HCT116 (cell line): ENCODE measurements around the gene MACROH2A1. TPM values are rescaled to one million over a fixed set of nuclear protein-coding genes. Genes with fewer than 3 reads are reported as not detected.

ENCODE experiments used
- ATAC-seq: fragments of 200-7000 bp; cut with Tn5 transposase; 2 replicates; pipeline ENCODE4 v1.9.1; 2020; ENCODE audit warnings: mild to moderate bottlenecking, moderate library complexity
- BruUV-seq: library from RNA; stranded (reverse); fragments of 400-500 nt; replicated peaks from 2 replicates; lab custom pipeline; 2021; lab: Mats Ljungman, UMichigan
- CTCF ChIA-PET: fragments of 300-600 bp; sonication (Branson Sonifier 250); formaldehyde crosslinking; loops from one replicate; lab custom pipeline; 2021; ENCODE audit warnings: antibody characterized with exemption; lab: Charles Lee
- POLR2A ChIA-PET: fragments of 300-600, 350-600 bp; sonication (Branson Sonifier 250); formaldehyde crosslinking; loops from one replicate; lab custom pipeline; 2021; ENCODE audit warnings: antibody characterized with exemption; lab: Charles Lee
- RAD21 ChIA-PET, 2 experiments: fragments of 300-600 bp; sonication (Branson Sonifier 250); formaldehyde crosslinking; loops; one replicate each; lab custom pipeline; 2023; ENCODE audit warnings: low total read pairs in 2 of 2; ENCODE audit not compliant: uncharacterized antibody in 2 of 2, unreplicated experiment in 2 of 2, low non-redundant PET in 1 of 2; lab: Charles Lee
- DNase-seq: peaks from one replicate; pipeline ENCODE4 v3.0.0-alpha.2; 2010; ENCODE audit warnings: low read depth, low spot score
- H2AFZ ChIP-seq: fragments of 200-600 bp; shearing (Covaris generic), sonication (generic); 2 replicates; pipeline ENCODE4 v1.6.1; 2017; ENCODE audit warnings: low read depth, mixed run types, mixed read lengths, antibody characterized with exemption, low read length; ENCODE audit not compliant: poor library complexity, severe bottlenecking
- H3K27ac ChIP-seq: 2 replicates; pipeline ENCODE4 v1.5.1; 2012; ENCODE audit warnings: low read depth, low read length
- H3K27me3 ChIP-seq: fragments of 200-600 bp; sonication (generic); 2 replicates; pipeline ENCODE4 v1.6.1; 2016; ENCODE audit warnings: mixed run types, low read length, mixed read lengths; ENCODE audit not compliant: insufficient read depth
- H3K36me3 ChIP-seq, 2 experiments: fragments of 200-500 bp in 1 of 2; fragments of 200-600 bp in 1 of 2; sonication (Bioruptor generic) in 1 of 2; sonication (generic) in 1 of 2; 2 replicates each; pipeline versions ENCODE4 v1.5.1 to v1.6.1; 2014 to 2016; ENCODE audit warnings: low read length in 2 of 2, inconsistent platforms in 1 of 2, mixed read lengths in 1 of 2, mixed run types in 1 of 2; ENCODE audit not compliant: insufficient read depth in 2 of 2, control insufficient read depth in 1 of 2
- H3K4me1 ChIP-seq, 2 experiments: fragments of 200-600 bp in 1 of 2; sonication (generic) in 1 of 2; 2 replicates each; pipeline versions ENCODE4 v1.5.1 to v1.6.1; 2012 to 2017; ENCODE audit warnings: low read length in 2 of 2, inconsistent platforms in 1 of 2, mild to moderate bottlenecking in 1 of 2, mixed read lengths in 1 of 2, mixed run types in 1 of 2, moderate library complexity in 1 of 2; ENCODE audit not compliant: insufficient read depth in 2 of 2, control insufficient read depth in 1 of 2
- H3K4me2 ChIP-seq: fragments of 200-600 bp; sonication (generic); 2 replicates; pipeline ENCODE4 v1.6.1; 2017; ENCODE audit warnings: mixed run types, low read length, mixed read lengths
- H3K4me3 ChIP-seq, 2 experiments: fragments of 200-600 bp in 1 of 2; sonication (generic) in 1 of 2; replicated peaks in 1 of 2; 2 replicates each; pipeline ENCODE4 v1.5.1; 2011 to 2016; ENCODE audit warnings: low read length in 2 of 2, control low read depth in 1 of 2, low read depth in 1 of 2, mild to moderate bottlenecking in 1 of 2, mixed read lengths in 1 of 2, mixed run types in 1 of 2
- H3K79me2 ChIP-seq: fragments of 200-600 bp; sonication (generic); 2 replicates; pipeline ENCODE4 v1.6.1; 2017; ENCODE audit warnings: mild to moderate bottlenecking, mixed run types, low read length, moderate library complexity, mixed read lengths; ENCODE audit not compliant: insufficient read depth
- H3K9ac ChIP-seq: fragments of 200-600 bp; sonication (generic); 2 replicates; pipeline ENCODE4 v1.6.1; 2016; ENCODE audit warnings: low read length, mixed read lengths
- H3K9me2 ChIP-seq: fragments of 200-600 bp; sonication (generic), shearing (Covaris generic); 2 replicates; pipeline ENCODE4 v1.6.1; 2017; ENCODE audit warnings: mixed run types, mild to moderate bottlenecking, moderate library complexity; ENCODE audit not compliant: insufficient read depth
- H3K9me3 ChIP-seq, 2 experiments: fragments of 200-500 bp in 1 of 2; fragments of 200-600 bp in 1 of 2; sonication (Bioruptor generic) in 1 of 2; sonication (generic) in 1 of 2; 2 replicates each; pipeline ENCODE4 v1.6.1; 2014 to 2017; ENCODE audit warnings: low read length in 2 of 2, mixed read lengths in 2 of 2, inconsistent platforms in 1 of 2, low read depth in 1 of 2, mild to moderate bottlenecking in 1 of 2, mixed run types in 1 of 2, moderate library complexity in 1 of 2; ENCODE audit not compliant: control insufficient read depth in 1 of 2, insufficient read depth in 1 of 2
- H4K20me1 ChIP-seq: fragments of 200-600 bp; sonication (generic), shearing (Covaris generic); 2 replicates; pipeline ENCODE4 v1.6.1; 2017; ENCODE audit warnings: mixed run types, mild to moderate bottlenecking, moderate library complexity; ENCODE audit not compliant: insufficient read depth
- ATF3 ChIP-seq: IDR thresholded peaks from 2 replicates; pipeline ENCODE4 v1.6.1; 2012
- CTCF ChIP-seq, 3 experiments: fragments of 200-600 bp in 1 of 3; sonication (generic) in 1 of 3; IDR thresholded peaks in 2 of 3; conservative IDR thresholded peaks in 1 of 3; 2 replicates each; pipeline ENCODE4 v1.5.1; 2012 to 2017; ENCODE audit warnings: low read depth in 2 of 3, low read length in 2 of 3, antibody characterized with exemption in 1 of 3, borderline replicate concordance in 1 of 3, control low read depth in 1 of 3, mild to moderate bottlenecking in 1 of 3, mixed read lengths in 1 of 3, mixed run types in 1 of 3, moderate library complexity in 1 of 3; ENCODE audit not compliant: insufficient read depth in 1 of 3
- POLR2A ChIP-seq: IDR thresholded peaks from 2 replicates; pipeline ENCODE4 v1.7.0; 2011; ENCODE audit warnings: borderline replicate concordance; ENCODE audit not compliant: insufficient read depth, insufficient read length; ENCODE audit errors: extremely low read depth
- POLR2AphosphoS5 ChIP-seq: IDR thresholded peaks from 2 replicates; pipeline ENCODE4 v1.6.1; 2011; ENCODE audit warnings: mild to moderate bottlenecking, low read depth, low read length, moderate library complexity
- SRF ChIP-seq: IDR thresholded peaks from 2 replicates; pipeline ENCODE4 v1.6.1; 2012; ENCODE audit warnings: low read depth
- ZNF274 ChIP-seq: fragments of 200-500 bp; sonication (Bioruptor generic); IDR thresholded peaks from 2 replicates; pipeline ENCODE4 v1.6.1; 2014; ENCODE audit warnings: mild to moderate bottlenecking, low read depth, low read length, inconsistent platforms
- intact Hi-C: fragments of 100-400 bp; cut with micrococcal nuclease; formaldehyde crosslinking; loops from 2 replicates; pipeline ENCODE4 v1.10.0; 2022
- total RNA-seq: library from RNA; stranded (reverse); gene quantifications from one replicate; pipeline ENCODE4 v1.2.1, GENCODE V29; 2021; ENCODE audit not compliant: unreplicated experiment

Gene MACROH2A1
- total RNA-seq, 1 experiment from 2014 or later = 218 TPM

DNA sequence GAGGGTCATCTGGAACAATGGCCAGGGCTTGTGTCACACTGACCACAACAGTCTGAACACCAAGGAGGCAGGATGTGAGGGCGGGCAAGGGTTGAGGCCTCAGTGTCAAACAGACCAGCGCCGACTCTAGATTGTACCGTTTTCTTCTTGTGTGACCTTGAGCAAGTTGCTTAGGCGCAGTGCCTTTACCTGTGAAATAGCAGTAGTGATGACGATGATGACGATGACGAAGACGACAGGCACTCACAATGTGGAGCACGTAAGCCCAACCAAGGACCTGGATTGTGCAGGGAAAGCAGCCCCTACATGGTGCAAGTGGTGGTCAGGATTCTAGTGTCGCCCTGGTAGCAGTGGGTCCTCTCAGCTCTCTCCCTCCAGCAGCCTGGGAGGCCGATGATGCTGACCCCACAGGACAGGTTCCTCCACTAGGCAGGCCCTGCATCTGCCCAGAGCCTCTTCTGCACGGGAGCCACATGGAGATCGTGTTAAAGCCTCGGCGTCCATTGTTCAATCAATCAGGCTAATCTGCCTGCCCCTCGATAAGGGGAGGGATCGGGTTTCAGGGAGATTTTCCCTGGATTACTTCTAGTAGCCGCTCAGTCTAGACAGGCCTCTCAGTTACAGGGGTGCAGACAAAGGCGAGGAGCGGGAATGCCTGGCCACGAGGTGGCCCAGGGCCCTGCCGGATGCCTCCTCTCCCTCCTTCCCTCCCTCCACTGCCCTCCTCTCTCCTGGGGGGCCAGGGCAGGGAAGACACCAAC lies 91.7 kb downstream of the MACROH2A1 start:
- Histone ChIP-seq H3K9me3 (no peaks in the 10 kb centered on the region), H2AFZ (no peak overlapping the region), H3K79me2 (no peaks in the 10 kb centered on the region), H3K9me2 (no peaks in the 10 kb centered on the region), H3K9ac (no peak overlapping the region), H4K20me1 (no peaks in the 10 kb centered on the region), H3K36me3 (no peaks in the 10 kb centered on the region), H3K4me1 (peaks cover 0 to 14% of the 10 kb centered on the region in 2 experiments; a peak in 1 of 4 replicates), H3K4me2 (no peak overlapping the region), H3K4me3 (no peak overlapping the region), H3K27ac (no peak overlapping the region), H3K27me3 (no peaks in the 10 kb centered on the region)
- BruUV-seq = no TSS peak
- TF ChIP-seq SRF (no peak), ZNF274 (no peak), CTCF (IDR thresholded peaks at IDR 0.05 in 2 of 3, conservative IDR thresholded peaks at IDR 0.05 in 1 of 3; ENCODE audit: borderline replicate concordance in 1 of 3, insufficient read depth in 1 of 3, low read depth in 2 of 3, low read length in 2 of 3) (no peak), ATF3 (no peak), POLR2AphosphoS5 (no peak)
- ChIA-PET RAD21 (no interaction called here), CTCF (no interaction called here), POLR2A (no interaction called here)
- DNase-seq (no peak), ATAC-seq (no peak)
- intact Hi-C loops = no loop called here

- no peak overlapping the region for H2AFZ ChIP-seq
- H3K27me3 ChIP-seq = no peaks in the 10 kb centered on the region
- intact Hi-C loops = no loop called here
- H3K9me3 ChIP-seq = no peaks in the 10 kb centered on the region
- ChIA-PET RAD21 (no interaction called here), POLR2A (no interaction called here), CTCF (no interaction called here)
- H4K20me1 ChIP-seq = no peaks in the 10 kb centered on the region
- no peaks in the 10 kb centered on the region for H3K79me2 ChIP-seq
- no peak overlapping the region for H3K27ac ChIP-seq
- ATAC-seq (no peak), DNase-seq (no peak)
- no peaks in the 10 kb centered on the region for H3K9me2 ChIP-seq
- no TSS peak for BruUV-seq
- no peak overlapping the region for H3K9ac ChIP-seq
- no peak for TF ChIP-seq POLR2A
- TF ChIP-seq, all 23 proteins: peak for 0
- peaks cover 0 to 14% of the 10 kb centered on the region in 2 experiments; a peak in 1 of 4 replicates for H3K4me1 ChIP-seq
- H3K4me3 ChIP-seq = no peak overlapping the region
- no peaks in the 10 kb centered on the region for H3K36me3 ChIP-seq
- no peak overlapping the region for H3K4me2 ChIP-seq
Observed at GRCh38 chr5:135306557-135306956, 92.5 kb downstream of the MACROH2A1 start.
